ENCODE measurements around the gene N4BP2L2. TPM values are rescaled to one million over a fixed set of nuclear protein-coding genes. Genes with fewer than 3 reads are reported as not detected.

N4BP2L2 gene
- total and polyA plus RNA-seq, 4 donors = 85.9 to 187 (median 139) TPM

DNA sequence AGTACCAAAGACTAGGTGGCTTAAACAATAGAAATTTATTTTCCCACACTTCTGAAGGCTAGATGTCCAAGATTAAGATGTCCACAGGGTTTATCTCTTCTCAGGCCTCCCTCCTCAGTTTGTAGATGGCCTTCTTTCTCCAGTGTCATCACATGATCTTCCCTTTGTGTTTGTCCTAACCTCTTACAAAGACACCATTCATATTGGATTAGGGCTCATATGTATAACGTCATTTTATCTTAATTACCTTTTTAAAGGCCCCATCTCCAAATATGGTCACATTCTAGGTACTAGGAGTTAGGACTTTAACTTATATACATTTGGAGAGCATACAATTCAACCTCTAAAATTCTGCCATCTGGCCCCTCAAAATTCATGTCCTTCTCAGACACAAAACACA lies 34.3 kb downstream of the N4BP2L2 start:
- no peak for DNase-seq (ENCODE audit: low read depth in 4 of 6, low spot score in 6 of 6)
- H3K4me1 ChIP-seq (ENCODE audit: control insufficient read depth, insufficient read depth, low read length) = no peaks in the 10 kb centered on the region
- no CpG with 5 or more reads among the region's 1 CpG for WGBS (ENCODE audit: insufficient coverage)
- H3K36me3 ChIP-seq (ENCODE audit: control insufficient read depth, insufficient read depth, low read length) = peaks cover 4% of the 10 kb centered on the region
- H3K27me3 ChIP-seq (ENCODE audit: control insufficient read depth, insufficient read depth, low read length) = no peaks in the 10 kb centered on the region
- no peaks in the 10 kb centered on the region for H3K9me3 ChIP-seq (ENCODE audit: control insufficient read depth, insufficient read depth, low read length)
- H3K4me3 ChIP-seq (ENCODE audit: low read depth, low read length) = no peak overlapping the region
- no peak overlapping the region for H3K27ac ChIP-seq (ENCODE audit: low read depth, low read length)

DNA sequence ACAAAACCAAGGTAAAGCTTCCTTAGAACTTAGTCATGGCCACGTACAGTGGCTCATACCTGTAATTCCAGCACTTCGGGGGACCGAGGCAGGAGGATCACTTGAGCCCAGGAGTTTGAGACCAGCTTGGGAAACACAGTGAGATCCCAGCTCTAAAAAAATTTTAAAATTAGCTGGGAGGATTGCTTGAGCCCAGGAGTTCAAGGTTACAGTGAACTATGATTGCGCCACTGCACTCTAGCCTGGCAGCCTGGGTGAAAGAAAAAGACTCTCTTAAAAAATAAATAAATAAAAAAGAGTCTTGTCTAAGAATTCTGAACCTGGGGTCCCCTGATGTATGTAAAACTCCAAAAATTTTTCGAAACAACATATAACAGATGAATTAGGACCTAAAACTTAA lies 34.9 kb downstream of the N4BP2L2 start:
- Histone ChIP-seq H3K36me3 (ENCODE audit: control insufficient read depth, insufficient read depth, low read length) (peaks cover 4% of the 10 kb centered on the region), H3K27ac (ENCODE audit: low read depth, low read length) (no peak overlapping the region), H3K9me3 (ENCODE audit: control insufficient read depth, insufficient read depth, low read length) (no peaks in the 10 kb centered on the region), H3K4me1 (ENCODE audit: control insufficient read depth, insufficient read depth, low read length) (no peaks in the 10 kb centered on the region), H3K4me3 (ENCODE audit: low read depth, low read length) (no peak overlapping the region), H3K27me3 (ENCODE audit: control insufficient read depth, insufficient read depth, low read length) (no peaks in the 10 kb centered on the region)
- WGBS (ENCODE audit: insufficient coverage) = 100% methylated on average over 3 of the region's 5 CpGs
- DNase-seq (ENCODE audit: low read depth in 4 of 6, low spot score in 6 of 6) = no peak

DNA sequence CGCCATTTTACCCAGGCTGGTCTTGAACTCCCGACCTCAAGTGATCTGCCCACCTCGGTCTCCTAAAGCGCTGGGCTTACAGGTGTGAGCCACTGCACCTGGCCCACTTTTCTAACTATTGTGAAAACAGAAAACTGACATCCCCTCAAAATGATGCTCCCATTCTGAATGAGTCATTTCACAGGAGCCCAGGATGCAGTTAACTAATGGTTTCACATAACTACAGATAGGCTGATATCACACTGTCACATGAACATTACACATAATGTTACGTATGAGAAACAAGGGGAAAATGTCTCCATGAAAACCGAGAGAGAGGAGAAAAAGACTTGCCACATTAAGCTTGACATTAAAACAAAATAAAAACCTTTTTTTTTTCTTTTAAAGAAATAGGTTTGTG lies 37.5 kb downstream of the N4BP2L2 start:
- no peak overlapping the region for H3K4me3 ChIP-seq (ENCODE audit: low read depth, low read length)
- H3K27ac ChIP-seq (ENCODE audit: low read depth, low read length) = no peak overlapping the region
- no peaks in the 10 kb centered on the region for H3K9me3 ChIP-seq (ENCODE audit: control insufficient read depth, insufficient read depth, low read length)
- H3K4me1 ChIP-seq (ENCODE audit: control insufficient read depth, insufficient read depth, low read length) = no peaks in the 10 kb centered on the region
- H3K27me3 ChIP-seq (ENCODE audit: control insufficient read depth, insufficient read depth, low read length) = no peaks in the 10 kb centered on the region
- peaks cover 4% of the 10 kb centered on the region for H3K36me3 ChIP-seq (ENCODE audit: control insufficient read depth, insufficient read depth, low read length)
- WGBS (ENCODE audit: insufficient coverage) = 100% methylated on average over 4 of the region's 6 CpGs
- no peak for DNase-seq (ENCODE audit: low read depth in 4 of 6, low spot score in 6 of 6)

DNA sequence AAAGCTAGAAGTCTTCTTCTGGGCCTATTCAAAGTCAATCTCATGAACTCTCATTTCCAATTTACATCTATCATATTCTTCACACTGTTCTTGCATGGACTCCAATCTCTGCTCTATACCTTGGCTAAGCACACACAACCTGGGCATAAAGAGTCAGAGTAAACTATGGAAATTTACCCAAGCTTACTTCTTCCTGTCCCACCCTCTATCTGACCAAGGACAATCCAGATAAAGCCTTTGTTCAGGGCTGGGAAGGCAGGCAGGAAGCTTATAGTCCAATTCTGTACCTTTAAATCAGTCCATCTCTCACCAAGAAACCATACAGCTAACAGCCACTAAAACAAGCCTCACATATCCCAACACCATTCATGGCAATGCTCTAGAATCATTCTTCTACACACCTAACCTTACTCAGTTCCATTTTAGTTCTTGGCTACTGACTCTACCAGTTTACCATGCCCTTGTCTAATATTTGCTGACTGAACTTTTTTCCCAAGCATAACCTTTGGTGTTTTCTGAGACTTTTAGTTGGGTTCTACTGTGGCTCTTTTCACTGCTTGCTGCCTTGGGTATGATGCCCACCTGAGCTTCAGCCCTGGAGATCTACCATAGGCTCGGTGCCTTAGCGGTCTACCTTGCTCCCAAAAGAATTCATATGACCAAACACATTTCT lies 38.9 kb downstream of the N4BP2L2 start:
- H3K27ac ChIP-seq (ENCODE audit: low read depth, low read length) = no peak overlapping the region
- whole genome bisulfite sequencing (ENCODE audit: insufficient coverage) = no CpG with 5 or more reads among the region's 2 CpGs
- H3K4me3 ChIP-seq (ENCODE audit: low read depth, low read length) = no peak overlapping the region
- H3K4me1 ChIP-seq (ENCODE audit: control insufficient read depth, insufficient read depth, low read length) = no peaks in the 10 kb centered on the region
- no peaks in the 10 kb centered on the region for H3K9me3 ChIP-seq (ENCODE audit: control insufficient read depth, insufficient read depth, low read length)
- H3K36me3 ChIP-seq (ENCODE audit: control insufficient read depth, insufficient read depth, low read length) = peaks cover 4% of the 10 kb centered on the region
- no peaks in the 10 kb centered on the region for H3K27me3 ChIP-seq (ENCODE audit: control insufficient read depth, insufficient read depth, low read length)
- no peak for DNase-seq (ENCODE audit: low read depth in 4 of 6, low spot score in 6 of 6)

DNA sequence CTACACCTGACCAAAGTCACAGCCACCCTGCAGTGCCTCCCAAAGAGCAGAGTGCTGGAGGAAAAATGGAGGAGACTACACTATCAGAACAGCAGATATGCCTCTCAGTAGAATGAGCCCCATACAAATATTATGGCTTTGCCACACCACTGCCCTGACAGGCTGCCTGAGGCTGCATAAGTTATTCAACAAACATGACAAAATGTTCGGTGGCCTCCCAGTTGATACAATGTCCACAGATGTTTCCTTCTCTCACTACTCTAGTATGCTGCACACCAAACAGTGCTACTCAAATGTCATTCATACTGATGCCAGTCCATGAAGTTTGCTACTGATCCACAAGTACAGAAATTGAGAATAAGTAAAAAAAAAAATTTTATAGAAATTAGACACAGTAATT lies 41.0 kb downstream of the N4BP2L2 start:
- WGBS (ENCODE audit: insufficient coverage) = 89% methylated on average over 1 of the region's 1 CpG
- Histone ChIP-seq H3K27ac (ENCODE audit: low read depth, low read length) (no peak overlapping the region), H3K4me1 (ENCODE audit: control insufficient read depth, insufficient read depth, low read length) (no peaks in the 10 kb centered on the region), H3K4me3 (ENCODE audit: low read depth, low read length) (no peak overlapping the region), H3K27me3 (ENCODE audit: control insufficient read depth, insufficient read depth, low read length) (no peaks in the 10 kb centered on the region), H3K36me3 (ENCODE audit: control insufficient read depth, insufficient read depth, low read length) (peaks cover 4% of the 10 kb centered on the region), H3K9me3 (ENCODE audit: control insufficient read depth, insufficient read depth, low read length) (no peaks in the 10 kb centered on the region)
- no peak for DNase-seq (ENCODE audit: low read depth in 4 of 6, low spot score in 6 of 6)

DNA sequence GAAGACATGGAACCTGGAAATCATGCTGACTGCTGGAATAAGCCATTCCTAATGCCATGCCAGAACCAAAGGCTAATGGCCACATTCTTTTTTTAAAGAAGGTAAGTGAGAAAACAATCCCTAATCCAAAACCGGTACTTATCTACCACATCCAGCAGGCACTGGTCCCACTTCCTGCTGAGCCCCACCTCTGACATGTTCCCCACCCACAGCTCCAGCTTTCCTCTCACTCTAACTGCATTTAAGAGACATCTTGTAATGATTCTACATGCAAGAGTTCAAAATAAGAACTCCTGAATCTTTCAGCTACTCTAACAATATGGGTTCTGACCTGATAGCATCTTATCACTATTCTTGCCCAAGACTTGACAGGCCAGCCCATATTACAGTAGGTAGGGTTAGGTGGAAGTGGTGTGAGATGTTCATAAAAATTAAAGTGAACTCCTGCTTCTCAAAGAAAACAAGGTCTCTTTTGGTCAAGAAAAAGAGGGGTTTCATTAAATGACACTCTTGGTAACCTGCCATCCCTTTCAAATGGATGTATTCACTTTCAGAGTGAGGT lies 41.9 kb downstream of the N4BP2L2 start:
- no peak overlapping the region for H3K4me3 ChIP-seq (ENCODE audit: low read depth, low read length)
- no peaks in the 10 kb centered on the region for H3K27me3 ChIP-seq (ENCODE audit: control insufficient read depth, insufficient read depth, low read length)
- no peaks in the 10 kb centered on the region for H3K9me3 ChIP-seq (ENCODE audit: control insufficient read depth, insufficient read depth, low read length)
- H3K36me3 ChIP-seq (ENCODE audit: control insufficient read depth, insufficient read depth, low read length) = peaks cover 4% of the 10 kb centered on the region
- 67% methylated on average over 1 of the region's 1 CpG for WGBS (ENCODE audit: insufficient coverage)
- no peaks in the 10 kb centered on the region for H3K4me1 ChIP-seq (ENCODE audit: control insufficient read depth, insufficient read depth, low read length)
- no peak overlapping the region for H3K27ac ChIP-seq (ENCODE audit: low read depth, low read length)
- no peak for DNase-seq (ENCODE audit: low read depth in 4 of 6, low spot score in 6 of 6)

DNA sequence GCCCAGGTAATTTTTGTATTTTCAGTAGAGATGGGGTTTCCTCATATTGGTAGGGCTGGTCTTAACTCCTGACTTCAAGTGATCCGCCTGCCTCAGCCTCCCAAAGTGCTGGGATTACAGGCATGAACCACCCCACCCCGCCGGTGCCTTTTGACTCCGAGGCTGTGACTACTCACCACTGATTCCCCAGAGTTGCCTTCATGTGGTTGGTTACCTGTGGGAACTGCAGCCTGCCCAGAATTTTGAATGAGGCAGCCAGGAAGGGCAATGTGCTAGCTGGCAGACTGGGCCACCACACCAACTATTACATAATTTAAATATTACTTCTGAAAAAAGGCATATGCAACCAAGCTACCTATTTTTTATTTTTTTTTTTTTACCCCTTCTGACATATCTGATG lies 42.8 kb downstream of the N4BP2L2 start:
- Histone ChIP-seq H3K27me3 (ENCODE audit: control insufficient read depth, insufficient read depth, low read length) (no peaks in the 10 kb centered on the region), H3K9me3 (ENCODE audit: control insufficient read depth, insufficient read depth, low read length) (no peaks in the 10 kb centered on the region), H3K36me3 (ENCODE audit: control insufficient read depth, insufficient read depth, low read length) (no peaks in the 10 kb centered on the region), H3K4me3 (ENCODE audit: low read depth, low read length) (no peak overlapping the region), H3K27ac (ENCODE audit: low read depth, low read length) (no peak overlapping the region), H3K4me1 (ENCODE audit: control insufficient read depth, insufficient read depth, low read length) (no peaks in the 10 kb centered on the region)
- WGBS (ENCODE audit: insufficient coverage) = 97% methylated on average over 4 of the region's 4 CpGs
- no peak for DNase-seq (ENCODE audit: low read depth in 4 of 6, low spot score in 6 of 6)

DNA sequence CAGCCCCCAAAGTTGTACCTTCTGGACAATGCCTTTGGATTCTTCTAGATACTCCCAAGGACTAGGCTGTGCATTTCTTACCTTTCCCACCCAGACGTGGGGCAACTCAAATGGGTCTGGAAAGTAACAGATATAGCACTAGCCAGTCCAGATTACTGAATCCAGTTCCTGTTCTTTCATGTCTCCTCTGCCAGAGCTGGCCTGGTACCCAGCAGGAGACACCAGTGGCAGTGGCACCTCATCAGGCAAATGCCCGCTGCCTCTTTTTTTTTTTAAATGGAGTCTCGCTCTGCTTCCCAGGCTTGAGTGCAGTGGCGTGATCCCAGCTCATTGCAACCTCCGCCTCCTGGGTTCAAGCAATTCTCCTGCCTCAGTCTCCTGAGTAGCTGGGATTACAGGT lies 43.2 kb downstream of the N4BP2L2 start:
- Histone ChIP-seq H3K9me3 (ENCODE audit: control insufficient read depth, insufficient read depth, low read length) (no peaks in the 10 kb centered on the region), H3K4me1 (ENCODE audit: control insufficient read depth, insufficient read depth, low read length) (no peaks in the 10 kb centered on the region), H3K4me3 (ENCODE audit: low read depth, low read length) (no peak overlapping the region), H3K36me3 (ENCODE audit: control insufficient read depth, insufficient read depth, low read length) (no peaks in the 10 kb centered on the region), H3K27ac (ENCODE audit: low read depth, low read length) (no peak overlapping the region), H3K27me3 (ENCODE audit: control insufficient read depth, insufficient read depth, low read length) (no peaks in the 10 kb centered on the region)
- no peak for DNase-seq (ENCODE audit: low read depth in 4 of 6, low spot score in 6 of 6)
- WGBS (ENCODE audit: insufficient coverage) = 85% methylated on average over 5 of the region's 5 CpGs

DNA sequence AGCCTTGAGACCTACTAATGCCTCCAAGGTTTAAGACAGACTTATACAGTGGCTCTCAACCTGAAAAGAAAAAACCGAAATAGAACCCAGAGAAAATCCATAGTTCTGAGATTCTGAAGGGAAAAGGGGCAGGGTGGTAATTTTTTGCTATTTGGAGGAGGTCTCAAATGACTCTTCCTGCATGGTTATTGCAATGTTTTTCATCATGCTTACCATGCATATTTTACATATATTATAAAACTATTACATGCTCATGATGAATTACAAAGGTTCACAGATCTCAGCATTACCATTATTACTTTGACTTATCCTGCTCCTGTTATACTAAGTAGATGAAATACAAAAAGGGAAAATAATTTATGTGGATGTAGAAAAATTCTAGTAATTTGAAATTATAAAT lies 47.6 kb downstream of the N4BP2L2 start:
- DNase-seq (ENCODE audit: low read depth in 4 of 6, low spot score in 6 of 6) = no peak
- no peak overlapping the region for H3K4me3 ChIP-seq (ENCODE audit: low read depth, low read length)
- no CpG with 5 or more reads among the region's 1 CpG for WGBS (ENCODE audit: insufficient coverage)
- peaks cover under 1% of the 10 kb centered on the region for H3K9me3 ChIP-seq (ENCODE audit: control insufficient read depth, insufficient read depth, low read length)
- H3K4me1 ChIP-seq (ENCODE audit: control insufficient read depth, insufficient read depth, low read length) = no peaks in the 10 kb centered on the region
- no peaks in the 10 kb centered on the region for H3K36me3 ChIP-seq (ENCODE audit: control insufficient read depth, insufficient read depth, low read length)
- H3K27me3 ChIP-seq (ENCODE audit: control insufficient read depth, insufficient read depth, low read length) = no peaks in the 10 kb centered on the region
- H3K27ac ChIP-seq (ENCODE audit: low read depth, low read length) = no peak overlapping the region

DNA sequence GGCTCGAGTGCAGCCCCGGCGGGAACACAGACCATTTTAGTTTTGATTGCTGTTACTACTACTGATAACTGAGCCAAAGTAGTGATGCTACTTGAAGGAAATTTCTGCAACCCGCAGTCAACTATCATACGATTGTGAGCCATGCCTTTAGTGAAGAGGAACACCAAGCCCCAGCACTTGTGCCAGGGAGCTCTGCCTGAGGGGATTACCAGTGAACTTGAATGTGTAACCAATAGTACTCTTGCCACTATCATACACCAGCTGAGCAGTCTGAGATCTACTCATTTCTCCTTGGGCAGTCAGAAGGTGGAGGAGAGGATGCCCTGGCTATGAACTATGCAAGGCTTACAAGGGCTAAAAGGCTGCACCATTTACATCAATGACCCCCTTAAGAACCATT lies 61.7 kb downstream of the N4BP2L2 start:
- no peak for DNase-seq (ENCODE audit: low read depth in 4 of 6, low spot score in 6 of 6)
- WGBS (ENCODE audit: insufficient coverage) = 98% methylated on average over 5 of the region's 5 CpGs
- Histone ChIP-seq H3K9me3 (ENCODE audit: control insufficient read depth, insufficient read depth, low read length) (no peaks in the 10 kb centered on the region), H3K27me3 (ENCODE audit: control insufficient read depth, insufficient read depth, low read length) (no peaks in the 10 kb centered on the region), H3K27ac (ENCODE audit: low read depth, low read length) (no peak overlapping the region), H3K36me3 (ENCODE audit: control insufficient read depth, insufficient read depth, low read length) (no peaks in the 10 kb centered on the region), H3K4me3 (ENCODE audit: low read depth, low read length) (no peak overlapping the region), H3K4me1 (ENCODE audit: control insufficient read depth, insufficient read depth, low read length) (no peaks in the 10 kb centered on the region)
